K562 (cell line): ENCODE data around the gene LAPTM4A. TPM values are rescaled to one million over a fixed set of nuclear protein-coding genes. Genes with fewer than 3 reads are reported as not detected.

Experiments used
- BRD9 ChIP-seq: fragments of 450-650 bp; IDR thresholded peaks from 2 replicates; pipeline ENCODE4 v1.6.1; 2018; ENCODE audit warnings: low read depth; ENCODE audit not compliant: partially characterized antibody
- CTCF ChIP-seq, 3 experiments: IDR thresholded peaks in 2 of 3; conservative IDR thresholded peaks in 1 of 3; 2 replicates each; pipeline ENCODE4 v1.5.1; 2011 to 2012; ENCODE audit warnings: low read length in 3 of 3, mild to moderate bottlenecking in 3 of 3, control low read depth in 2 of 3, improper control_type of control experiment in 1 of 3, inconsistent platforms in 1 of 3, low read depth in 1 of 3, mixed read lengths in 1 of 3, moderate library complexity in 1 of 3; ENCODE audit not compliant: insufficient read depth in 2 of 3
- ETV1 ChIP-seq: fragments of 450-650 bp; conservative IDR thresholded peaks from 2 replicates; pipeline ENCODE4 v1.6.1; 2016; ENCODE audit warnings: missing genetic modification characterization, control low read depth, low read depth, missing compliant biosample characterization
- EZH2 ChIP-seq: IDR thresholded peaks from 2 replicates; pipeline ENCODE4 v1.6.1; 2012; ENCODE audit warnings: low read depth, mild to moderate bottlenecking, inconsistent platforms, low read length, borderline replicate concordance
- GATAD2B ChIP-seq: fragments of 450-650 bp; IDR thresholded peaks from 2 replicates; pipeline ENCODE4 v1.6.1; 2017; ENCODE audit warnings: mild to moderate bottlenecking, borderline replicate concordance
- KAT8 ChIP-seq: fragments of 450-650 bp; IDR thresholded peaks from 2 replicates; pipeline ENCODE4 v1.6.1; 2016; ENCODE audit warnings: low read depth, mild to moderate bottlenecking
- KLF1 ChIP-seq: fragments of 450-650 bp; IDR thresholded peaks from 2 replicates; pipeline ENCODE4 v1.6.1; 2016; ENCODE audit warnings: missing genetic modification characterization, missing compliant biosample characterization
- MLLT1 ChIP-seq, 2 experiments: fragments of 450-650 bp; IDR thresholded peaks; 2 replicates each; pipeline ENCODE4 v1.6.1; 2016
- PTBP1 ChIP-seq: fragments of 200-400 bp; formaldehyde crosslinking; IDR thresholded peaks from 2 replicates; pipeline ENCODE4 v1.6.1; 2017; ENCODE audit warnings: low read depth, low read length
- STAG1 ChIP-seq: sonication (generic); formaldehyde crosslinking; IDR thresholded peaks from 2 replicates; pipeline ENCODE4 v1.5.0; 2020; ENCODE audit warnings: missing genetic modification reagents, borderline replicate concordance
- ZNF384 ChIP-seq: IDR thresholded peaks from 2 replicates; pipeline ENCODE4 v1.6.1; 2012; ENCODE audit warnings: low read depth, low read length, improper control_type of control experiment
- polyA plus RNA-seq, 8 experiments: library from polyadenylated mRNA; depleted of rRNA in 4 of 8; stranded (reverse) in 5 of 8; unstranded in 3 of 8; fragments of >200 nt; fragmentation: Nextera tagmentation in 2 of 8; fragmentation: Illumina TruSeq in 1 of 8; extraction: Ambion mirVana in 2 of 8; extraction: Trizol in 1 of 8; gene quantifications; 2 replicates each; pipeline versions ENCODE4 v1.2.1 to v1.2.3, GENCODE V29; 2011 to 2014; ENCODE audit warnings: inconsistent platforms in 1 of 8, missing spikeins in 1 of 8
- total RNA-seq, 7 experiments: library from RNA; depleted of rRNA in 6 of 7; stranded (reverse); fragments of >200 nt in 6 of 7; fragmentation: Illumina TruSeq in 2 of 7; extraction: Trizol in 2 of 7; gene quantifications; 2 replicates each; pipeline versions ENCODE4 v1.2.1 to v1.2.3, GENCODE V29; 2011 to 2021; ENCODE audit warnings: low replicate concordance in 1 of 7

The LAPTM4A gene
- total and polyA plus RNA-seq, 9 of the 15 experiments (the other 6 are each of a cell fraction or from before 2014, with no cell fraction given), result 13.4 to 157 (median 50.1) TPM

GRCh38 chr2:20015482-20016083, 35.8 kb downstream of the LAPTM4A start (continued):
- TF ChIP-seq CTCF (IDR thresholded peaks at IDR 0.05 in 2 of 3, conservative IDR thresholded peaks at IDR 0.05 in 1 of 3; ENCODE audit: insufficient read depth in 2 of 3, low read depth in 1 of 3, low read length in 3 of 3) (peak; percentile 39 to 78 (median 52); a peak in 4 of 6 replicates), ETV1 (tag) (no peak), BRD9 (no peak), MLLT1 (IDR thresholded peaks at IDR 0.05) (no peak), PTBP1 (no peak), KLF1 (tag) (no peak), EZH2 (no peak), KAT8 (no peak), ZNF384 (0 out of 2 replicates have a peak, but pooled peaks have one; percentile 22), GATAD2B (no peak), STAG1 (CRISPR knock-in tag) (no peak)
